MV-4-11 (cell line): ENCODE measurements around the gene BRD3OS.

Experiments
- DNase-seq: peaks from one replicate; lab custom pipeline; 2025; lab: John Stamatoyannopoulos, UW

The BRD3OS gene

GRCh38 chr9:134004881-134005280, 20.4 kb upstream of the BRD3OS start:
- DNase-seq, result no peak

GRCh38 chr9:134005381-134005780, 19.9 kb upstream of the BRD3OS start:
- no peak for DNase-seq

GRCh38 chr9:134007150-134007549, 18.1 kb upstream of the BRD3OS start:
- DNase-seq, result no peak

- no peak for DNase-seq
Observed at GRCh38 chr9:134007571-134007970, 17.7 kb upstream of the BRD3OS start.

GRCh38 chr9:134010310-134011173, 14.7 kb upstream of the BRD3OS start:
- no peak for DNase-seq

- DNase-seq, result no peak
Observed at GRCh38 chr9:134011401-134011800, 13.9 kb upstream of the BRD3OS start.

GRCh38 chr9:134014946-134015345, 10.3 kb upstream of the BRD3OS start:
- no peak for DNase-seq

- DNase-seq, result no peak
Observed at GRCh38 chr9:134024214-134024792, 978 bp upstream of the BRD3OS start.

- DNase-seq, result peak; percentile 38
Observed at GRCh38 chr9:134025606-134026541, 593 bp downstream of the BRD3OS start.

- DNase-seq, result no peak
Observed at GRCh38 chr9:134026581-134026980, 1.3 kb downstream of the BRD3OS start.

GRCh38 chr9:134026981-134027380, 1.7 kb downstream of the BRD3OS start:
- no peak for DNase-seq

GRCh38 chr9:134027561-134027960, 2.3 kb downstream of the BRD3OS start:
- no peak for DNase-seq

GRCh38 chr9:134028076-134028475, 2.8 kb downstream of the BRD3OS start:
- DNase-seq, result no peak

GRCh38 chr9:134028575-134029247, 3.4 kb downstream of the BRD3OS start:
- no peak for DNase-seq

- no peak for DNase-seq
Observed at GRCh38 chr9:134029248-134030226, 4.3 kb downstream of the BRD3OS start.

GRCh38 chr9:134030821-134031470, 5.7 kb downstream of the BRD3OS start:
- DNase-seq, result peak; percentile 91

GRCh38 chr9:134031783-134032182, 6.5 kb downstream of the BRD3OS start:
- no peak for DNase-seq

- DNase-seq, result no peak
Observed at GRCh38 chr9:134032456-134033222, 7.4 kb downstream of the BRD3OS start.

- DNase-seq, result no peak
Observed at GRCh38 chr9:134033516-134034214, 8.4 kb downstream of the BRD3OS start.
